Panc1 (cell line): ENCODE measurements around the gene C9orf85. TPM values are rescaled to one million over a fixed set of nuclear protein-coding genes. Genes with fewer than 3 reads are reported as not detected.

Experiments used
- ATAC-seq: fragments of 200-7000 bp; cut with Tn5 transposase; 2 replicates; pipeline ENCODE4 v1.9.1; 2020; ENCODE audit warnings: mild to moderate bottlenecking, moderate library complexity
- BruUV-seq: library from RNA; stranded (reverse); fragments of 400-500 nt; replicated peaks from 2 replicates; lab custom pipeline; 2021; lab: Mats Ljungman, UMichigan
- CTCF ChIA-PET: fragments of 300-600 bp; sonication (Branson Sonifier 250); formaldehyde crosslinking; loops from one replicate; lab custom pipeline; 2022; ENCODE audit warnings: antibody characterized with exemption; lab: Charles Lee
- POLR2A ChIA-PET: fragments of 300-600 bp; sonication (Branson Sonifier 250); formaldehyde crosslinking; loops from one replicate; lab custom pipeline; 2022; ENCODE audit warnings: antibody characterized with exemption; lab: Charles Lee
- DNase-seq: peaks from one replicate; pipeline ENCODE4 v3.0.0-alpha.2; 2010; ENCODE audit warnings: low read depth, low spot score
- H3K27ac ChIP-seq: 2 replicates; pipeline ENCODE4 v1.5.1; 2011; ENCODE audit warnings: mild to moderate bottlenecking, low read length, inconsistent platforms
- H3K27me3 ChIP-seq: fragments of 200-500 bp; sonication (Bioruptor generic); 2 replicates; pipeline ENCODE4 v1.6.0; 2014; ENCODE audit warnings: low read length, inconsistent platforms; ENCODE audit not compliant: control insufficient read depth, insufficient read depth
- H3K36me3 ChIP-seq: fragments of 200-500 bp; sonication (Bioruptor generic); 2 replicates; pipeline ENCODE4 v1.5.1; 2014; ENCODE audit warnings: inconsistent platforms, mild to moderate bottlenecking, low read length, moderate library complexity; ENCODE audit not compliant: control insufficient read depth, insufficient read depth
- H3K4me1 ChIP-seq: 2 replicates; pipeline ENCODE4 v1.5.1; 2011; ENCODE audit warnings: inconsistent platforms, mild to moderate bottlenecking, low read length, moderate library complexity; ENCODE audit not compliant: control insufficient read depth, insufficient read depth
- H3K4me3 ChIP-seq, 2 experiments: 2 replicates each; pipeline ENCODE4 v1.5.1; 2011 to 2012; ENCODE audit warnings: low read depth in 2 of 2, low read length in 2 of 2, mild to moderate bottlenecking in 2 of 2, inconsistent platforms in 1 of 2, moderate library complexity in 1 of 2
- H3K9me3 ChIP-seq: fragments of 200-500 bp; sonication (Bioruptor generic); 2 replicates; pipeline ENCODE4 v1.5.1; 2014; ENCODE audit warnings: low read depth, mild to moderate bottlenecking, inconsistent platforms, low read length, moderate library complexity; ENCODE audit not compliant: control insufficient read depth, insufficient read depth
- CTCF ChIP-seq: fragments of 450-650 bp; IDR thresholded peaks from 2 replicates; pipeline ENCODE4 v1.5.1; 2017; ENCODE audit warnings: mild to moderate bottlenecking
- POLR2AphosphoS5 ChIP-seq: IDR thresholded peaks from 2 replicates; pipeline ENCODE4 v1.6.1; 2012; ENCODE audit warnings: mild to moderate bottlenecking, low read depth, low read length, moderate library complexity
- REST ChIP-seq, 2 experiments: IDR thresholded peaks; 2 replicates each; pipeline ENCODE4 v1.6.1; 2011 to 2012; ENCODE audit warnings: low read depth in 2 of 2, control low read depth in 1 of 2, low read length in 1 of 2, mild to moderate bottlenecking in 1 of 2, moderate library complexity in 1 of 2; ENCODE audit not compliant: insufficient read depth in 1 of 2
- SIN3A ChIP-seq: IDR thresholded peaks from 2 replicates; pipeline ENCODE4 v1.6.1; 2012; ENCODE audit warnings: low read depth, mild to moderate bottlenecking, low read length, moderate library complexity, borderline replicate concordance; ENCODE audit not compliant: insufficient read depth
- TCF7L2 ChIP-seq: IDR thresholded peaks from 2 replicates; pipeline ENCODE4 v1.6.1; 2011; ENCODE audit warnings: mild to moderate bottlenecking, low read depth, low read length, inconsistent platforms
- in situ Hi-C: cut with HindIII; loops from 2 replicates; pipeline ENCODE4 v1.10.0; 2016; ENCODE audit warnings: low sequenced_read_pairs, low pct_unique_long_range_greater_than_20kb
- intact Hi-C: fragments of 100-400 bp; cut with micrococcal nuclease; formaldehyde crosslinking; loops from one replicate; pipeline ENCODE4 v1.10.0; 2022; ENCODE audit not compliant: unreplicated experiment
- total RNA-seq: library from RNA; stranded (reverse); gene quantifications from one replicate; pipeline ENCODE4 v1.2.1, GENCODE V29; 2021; ENCODE audit not compliant: unreplicated experiment

C9orf85 gene
- total RNA-seq, 1 experiment from 2014 or later, result 8.0 TPM

- H3K27ac ChIP-seq, result no peak overlapping the region
- BruUV-seq, result no TSS peak
- no peak overlapping the region for H3K4me3 ChIP-seq
- no peak for DNase-seq
- in situ Hi-C loops, result no loop called here
- H3K9me3 ChIP-seq, result no peaks in the 10 kb centered on the region
- no peaks in the 10 kb centered on the region for H3K27me3 ChIP-seq
- POLR2A ChIA-PET, result no interaction called here
- CTCF ChIA-PET, result no interaction called here
- TF ChIP-seq SIN3A (no peak), TCF7L2 (no peak), REST (IDR thresholded peaks at IDR 0.05; ENCODE audit: insufficient read depth in 1 of 2, low read depth in 2 of 2, low read length in 1 of 2) (no peak), CTCF (no peak), POLR2AphosphoS5 (no peak)
- ATAC-seq, result no peak
- H3K36me3 ChIP-seq, result peaks cover 2% of the 10 kb centered on the region; the same call in 1 of the 2 replicates
- H3K4me1 ChIP-seq, result no peaks in the 10 kb centered on the region; the same call in 1 of the 2 replicates
- intact Hi-C loops, result no loop called here
These were observed 9.9 kb downstream of the C9orf85 start for GRCh38 chr9:71921190-71921814.

- ChIA-PET CTCF (no interaction called here), POLR2A (no interaction called here)
- Histone ChIP-seq H3K4me1 (no peaks in the 10 kb centered on the region; the same call in none of the 2 replicates), H3K27me3 (no peaks in the 10 kb centered on the region), H3K4me3 (no peak overlapping the region), H3K36me3 (peaks cover 2% of the 10 kb centered on the region; the same call in 1 of the 2 replicates), H3K9me3 (no peaks in the 10 kb centered on the region), H3K27ac (no peak overlapping the region)
- in situ Hi-C loops, result no loop called here
- ATAC-seq (no peak), DNase-seq (no peak)
- intact Hi-C loops, result no loop called here
- TF ChIP-seq POLR2AphosphoS5, result no peak
- TF ChIP-seq TCF7L2, result no peak
- no peak for TF ChIP-seq SIN3A
- no peak for TF ChIP-seq CTCF
- TF ChIP-seq REST (IDR thresholded peaks at IDR 0.05; ENCODE audit: insufficient read depth in 1 of 2, low read depth in 2 of 2, low read length in 1 of 2), result no peak
- BruUV-seq, result no TSS peak
These were observed 13.1 kb downstream of the C9orf85 start for GRCh38 chr9:71924576-71924975.
